ENCODE measurements around the gene IFNK.

Gene IFNK

GRCh38 chr9:27573634-27574590 is 49.8 kb downstream of the IFNK start:
- peak; percentile 90 for DNase-seq
